HepG2 (cell line): ENCODE results near the gene LPIN3.

ENCODE experiments used
- ATF1 ChIP-seq: IDR thresholded peaks from 2 replicates; pipeline ENCODE4 v1.6.1; 2016; ENCODE audit warnings: mild to moderate bottlenecking, control low read depth
- ATF2 ChIP-seq: sonication (generic); formaldehyde crosslinking; IDR thresholded peaks from 2 replicates; pipeline ENCODE4 v1.4.0; 2020; ENCODE audit warnings: missing genetic modification reagents
- BCLAF1 ChIP-seq: fragments of 450-650 bp; IDR thresholded peaks from 2 replicates; pipeline ENCODE4 v1.6.1; 2017; ENCODE audit warnings: mild to moderate bottlenecking
- CTCF ChIP-seq: sonication (generic); formaldehyde crosslinking; IDR thresholded peaks from 2 replicates; pipeline ENCODE4 v1.5.0; 2020; ENCODE audit warnings: mild to moderate bottlenecking, missing genetic modification reagents, moderate library complexity
- ELF3 ChIP-seq: IDR thresholded peaks from 2 replicates; pipeline ENCODE4 v1.6.1; 2016; ENCODE audit warnings: missing genetic modification reagents, missing compliant biosample characterization
- FUBP1 ChIP-seq: sonication (generic); formaldehyde crosslinking; IDR thresholded peaks from 2 replicates; pipeline ENCODE4 v1.5.1; 2020; ENCODE audit warnings: missing genetic modification reagents, mild to moderate bottlenecking, borderline replicate concordance
- MAX ChIP-seq: IDR thresholded peaks from 2 replicates; pipeline ENCODE4 v1.6.1; 2012; ENCODE audit warnings: inconsistent platforms
- MXD1 ChIP-seq: sonication (generic); formaldehyde crosslinking; IDR thresholded peaks from 2 replicates; pipeline ENCODE4 v1.4.0; 2020; ENCODE audit warnings: mild to moderate bottlenecking, missing genetic modification reagents
- NCOA2 ChIP-seq: sonication (generic); formaldehyde crosslinking; IDR thresholded peaks from 2 replicates; pipeline ENCODE4 v1.8.0; 2022; ENCODE audit warnings: inconsistent platforms
- PATZ1 ChIP-seq: sonication (generic); formaldehyde crosslinking; IDR thresholded peaks from 2 replicates; pipeline ENCODE4 v1.4.0; 2020; ENCODE audit warnings: missing genetic modification reagents
- RFXANK ChIP-seq: IDR thresholded peaks from 2 replicates; pipeline ENCODE4 v1.6.1; 2016
- ZC3H4 ChIP-seq: sonication (generic); formaldehyde crosslinking; IDR thresholded peaks from 2 replicates; pipeline ENCODE4 v1.4.0; 2020; ENCODE audit warnings: missing genetic modification reagents, borderline replicate concordance

- TF ChIP-seq NCOA2 (CRISPR knock-in tag), result 0 out of 2 replicates have a peak, but pooled peaks have one; percentile 35
- no peak for TF ChIP-seq MXD1 (CRISPR knock-in tag)
- TF ChIP-seq ZC3H4 (CRISPR knock-in tag), result no peak
- TF ChIP-seq MAX, result peak; percentile 69; the same call in 1 of the 2 replicates
- TF ChIP-seq PATZ1 (CRISPR knock-in tag), result peak; percentile 96
- TF ChIP-seq ATF2 (CRISPR knock-in tag), result no peak
- 0 out of 2 replicates have a peak, but pooled peaks have one; percentile 14 for TF ChIP-seq CTCF (CRISPR knock-in tag)
- 0 out of 2 replicates have a peak, but pooled peaks have one; percentile 48 for TF ChIP-seq ELF3 (CRISPR knock-in tag)
- no peak for TF ChIP-seq ATF1 (CRISPR knock-in tag)
- no peak for TF ChIP-seq BCLAF1
- TF ChIP-seq RFXANK (CRISPR knock-in tag), result 0 out of 2 replicates have a peak, but pooled peaks have one; percentile 39
- TF ChIP-seq FUBP1 (CRISPR knock-in tag), result no peak
These were observed 22.9 kb upstream of the LPIN3 start, which contains the start of gene ZHX3 for GRCh38 chr20:41317546-41318270.
